GM23338 (cell line): ENCODE measurements around the gene IRF2BPL. TPM values are rescaled to one million over a fixed set of nuclear protein-coding genes. Genes with fewer than 3 reads are reported as not detected.

Experiments
- ATAC-seq: fragments of 200-7000 bp; cut with Tn5 transposase; 3 replicates; pipeline ENCODE4 v1.9.1; 2020
- DNase-seq: peaks from one replicate; pipeline ENCODE4 v3.0.0-alpha.2; 2015; ENCODE audit warnings: low spot score
- H2AFZ ChIP-seq: fragments of 200-600 bp; sonication (generic); 2 replicates; pipeline ENCODE4 v1.8.0; 2016; ENCODE audit warnings: antibody characterized with exemption, mild to moderate bottlenecking, moderate library complexity
- H3F3A ChIP-seq: fragments of 200-600 bp; sonication (generic); replicated peaks from 2 replicates; pipeline ENCODE4 v1.8.0; 2017; ENCODE audit warnings: antibody characterized with exemption, mixed run types, low read depth
- H3K27ac ChIP-seq: fragments of 200-600 bp; sonication (generic); 2 replicates; pipeline ENCODE4 v1.6.1; 2016; ENCODE audit warnings: low read depth
- H3K27me3 ChIP-seq: fragments of 200-600 bp; sonication (generic); 2 replicates; pipeline ENCODE4 v1.8.0; 2016; ENCODE audit warnings: mild to moderate bottlenecking, mixed run types, moderate library complexity; ENCODE audit not compliant: insufficient read depth
- H3K36me3 ChIP-seq: fragments of 200-600 bp; sonication (generic); 2 replicates; pipeline ENCODE4 v1.8.0; 2016; ENCODE audit warnings: mild to moderate bottlenecking; ENCODE audit not compliant: insufficient read depth
- H3K4me1 ChIP-seq: fragments of 200-600 bp; sonication (generic); 2 replicates; pipeline ENCODE4 v1.8.0; 2016; ENCODE audit warnings: mild to moderate bottlenecking, moderate library complexity; ENCODE audit not compliant: insufficient read depth
- H3K4me2 ChIP-seq: fragments of 200-600 bp; sonication (generic); 2 replicates; pipeline ENCODE4 v1.7.1; 2017; ENCODE audit warnings: mixed run types
- H3K4me3 ChIP-seq: fragments of 200-600 bp; sonication (generic); 2 replicates; pipeline ENCODE4 v1.6.1; 2016; ENCODE audit warnings: mixed run types
- H3K79me2 ChIP-seq: fragments of 200-600 bp; sonication (generic); replicated peaks from 2 replicates; pipeline ENCODE4 v1.8.0; 2017; ENCODE audit warnings: mild to moderate bottlenecking; ENCODE audit not compliant: insufficient read depth
- H3K9me2 ChIP-seq: fragments of 200-600 bp; sonication (generic); 2 replicates; pipeline ENCODE4 v1.8.0; 2017; ENCODE audit not compliant: insufficient read depth
- H4K20me1 ChIP-seq: fragments of 200-600 bp; sonication (generic); replicated peaks from 2 replicates; pipeline ENCODE4 v1.8.0; 2017; ENCODE audit warnings: mild to moderate bottlenecking; ENCODE audit not compliant: insufficient read depth
- H3K27ac Mint-ChIP-seq: 2 replicates; pipeline ENCODE4 v1.8.0; 2020; ENCODE audit warnings: inconsistent platforms, mild to moderate bottlenecking, moderate library complexity, mixed read lengths
- H3K27me3 Mint-ChIP-seq: 3 replicates; pipeline ENCODE4 v1.8.0; 2022; ENCODE audit warnings: low read depth, mild to moderate bottlenecking, moderate library complexity, mixed read lengths, inconsistent platforms; ENCODE audit not compliant: insufficient read depth, poor library complexity
- H3K36me3 Mint-ChIP-seq: 3 replicates; pipeline ENCODE4 v1.8.0; 2021; ENCODE audit warnings: low read depth, mild to moderate bottlenecking, inconsistent platforms, moderate library complexity, mixed read lengths
- H3K4me1 Mint-ChIP-seq: 3 replicates; pipeline ENCODE4 v1.8.0; 2020; ENCODE audit warnings: mild to moderate bottlenecking, inconsistent platforms, mixed read lengths
- H3K4me3 Mint-ChIP-seq: 3 replicates; pipeline ENCODE4 v1.8.0; 2021; ENCODE audit warnings: moderate library complexity, mild to moderate bottlenecking, inconsistent platforms, mixed read lengths
- H3K9me3 Mint-ChIP-seq: 3 replicates; pipeline ENCODE4 v1.8.0; 2020; ENCODE audit warnings: moderate library complexity, mild to moderate bottlenecking, inconsistent platforms, mixed read lengths
- CREB1 ChIP-seq: fragments of 250-450 bp; sonication (Bioruptor Pico); IDR thresholded peaks from 2 replicates; pipeline ENCODE4 v1.5.0; 2020; ENCODE audit warnings: low read depth, mild to moderate bottlenecking, moderate library complexity
- EZH2 ChIP-seq: fragments of 200-600 bp; sonication (generic); IDR thresholded peaks from one replicate; pipeline ENCODE4 v1.8.0; 2017; ENCODE audit warnings: antibody characterized with exemption, mild to moderate bottlenecking, low read depth; ENCODE audit not compliant: unreplicated experiment
- EZH2phosphoT487 ChIP-seq: fragments of 200-600 bp; sonication (generic); IDR thresholded peaks from one replicate; pipeline ENCODE4 v1.8.1; 2018; ENCODE audit warnings: antibody characterized with exemption; ENCODE audit not compliant: unreplicated experiment
- JUNB ChIP-seq: IDR thresholded peaks from one replicate; pipeline ENCODE4 v1.6.1; 2016; ENCODE audit warnings: antibody characterized with exemption; ENCODE audit not compliant: unreplicated experiment
- NANOG ChIP-seq: IDR thresholded peaks from 2 replicates; pipeline ENCODE4 v1.6.1; 2016; ENCODE audit warnings: antibody characterized with exemption, borderline replicate concordance
- POLR2AphosphoS5 ChIP-seq: IDR thresholded peaks from 2 replicates; pipeline ENCODE4 v1.6.1; 2016; ENCODE audit warnings: antibody characterized with exemption, low read depth
- STAT1 ChIP-seq: IDR thresholded peaks from one replicate; pipeline ENCODE4 v1.6.1; 2016; ENCODE audit warnings: antibody characterized with exemption; ENCODE audit not compliant: unreplicated experiment
- ZNF114 ChIP-seq: fragments of 250-450 bp; sonication (Bioruptor Pico); IDR thresholded peaks from 2 replicates; pipeline ENCODE4 v1.5.0; 2020; ENCODE audit warnings: mild to moderate bottlenecking, moderate library complexity
- ZNF331 ChIP-seq: fragments of 250-450 bp; sonication (Bioruptor Pico); IDR thresholded peaks from 2 replicates; pipeline ENCODE4 v1.5.0; 2020; ENCODE audit warnings: low read depth, mild to moderate bottlenecking, moderate library complexity
- polyA plus RNA-seq: library from polyadenylated mRNA; unstranded; fragments of >200 nt; fragmentation: Nextera tagmentation; extraction: Ambion mirVana; gene quantifications from 2 replicates; pipeline ENCODE4 v1.2.1, GENCODE V29; 2016
- total RNA-seq: library from RNA; depleted of rRNA; stranded (reverse); fragments of >200 nt; shearing (Covaris generic); gene quantifications from 2 replicates; pipeline ENCODE4 v1.2.3, GENCODE V29; 2014
- TF ChIP-seq, protein P1 (sequence below), 2 experiments: fragments of 200-600 bp in 1 of 2; sonication (generic) in 1 of 2; conservative IDR thresholded peaks; 2 replicates each; pipeline versions ENCODE4 v1.5.1 to v1.6.1; 2016 to 2017; ENCODE audit warnings: antibody characterized with exemption in 2 of 2, low read depth in 2 of 2, mild to moderate bottlenecking in 2 of 2, moderate library complexity in 1 of 2
- TF ChIP-seq, protein P2 (sequence below): IDR thresholded peaks from 2 replicates; pipeline ENCODE4 v1.6.1; 2016; ENCODE audit warnings: antibody characterized with exemption
- TF ChIP-seq, protein P3 (sequence below): IDR thresholded peaks from one replicate; pipeline ENCODE4 v1.6.1; 2018; ENCODE audit warnings: antibody characterized with exemption; ENCODE audit not compliant: unreplicated experiment
- TF ChIP-seq, protein P4 (sequence below): fragments of 250-450 bp; sonication (Bioruptor Pico); IDR thresholded peaks from 2 replicates; pipeline ENCODE4 v1.5.0; 2020; ENCODE audit warnings: mild to moderate bottlenecking, moderate library complexity

Gene IRF2BPL
- total and polyA plus RNA-seq, 2 experiments from 2014 or later, result 11.2 to 119 TPM

DNA sequence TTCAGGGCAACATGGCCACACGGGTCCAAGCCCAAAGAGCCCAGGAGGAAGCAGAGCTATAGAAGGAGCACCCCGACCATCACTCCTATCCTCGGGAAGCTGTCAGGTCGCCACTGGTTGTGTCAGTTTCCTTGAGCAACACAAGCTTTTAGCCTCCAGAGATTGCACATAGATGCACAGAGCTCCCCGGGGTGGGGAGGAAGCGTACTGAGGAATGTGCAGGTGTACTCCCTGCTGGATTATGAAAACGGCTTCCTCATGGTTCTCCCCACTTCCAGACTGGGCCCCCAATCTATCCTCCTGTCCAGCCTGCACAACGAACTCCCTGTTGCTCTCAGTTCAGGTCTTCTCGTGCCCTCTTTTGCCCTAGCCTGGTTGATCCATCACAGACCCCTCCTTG is 30.3 kb upstream of the IRF2BPL start:
- no peak for ATAC-seq

More for the DNA sequence above, 30.3 kb upstream of the IRF2BPL start:
- Mint-ChIP-seq H3K4me3 (no peak overlapping the region), H3K36me3 (peaks cover 5% of the 10 kb centered on the region; the same call in 1 of the 3 replicates), H3K27ac (no peak overlapping the region), H3K27me3 (peaks cover 11% of the 10 kb centered on the region), H3K4me1 (peaks cover 16% of the 10 kb centered on the region), H3K9me3 (peaks cover 16% of the 10 kb centered on the region; the same call in 2 of the 3 replicates)
- H4K20me1 ChIP-seq, result no peaks in the 10 kb centered on the region
- DNase-seq, result no peak
- H3F3A ChIP-seq, result no peaks in the 10 kb centered on the region
- no peaks in the 10 kb centered on the region for H3K79me2 ChIP-seq
- H2AFZ ChIP-seq, result peak overlapping the region; percentile 85; the same call in 1 of the 2 replicates
- no peaks in the 10 kb centered on the region for H3K9me2 ChIP-seq
- TF ChIP-seq ZNF331 (CRISPR knock-in tag) (no peak), EZH2 (no peak), POLR2AphosphoS5 (no peak), EZH2phosphoT487 (no peak), CREB1 (CRISPR knock-in tag) (no peak), STAT1 (no peak), NANOG (no peak), JUNB (no peak), ZNF114 (no peak)
- TF ChIP-seq, protein P1, sequence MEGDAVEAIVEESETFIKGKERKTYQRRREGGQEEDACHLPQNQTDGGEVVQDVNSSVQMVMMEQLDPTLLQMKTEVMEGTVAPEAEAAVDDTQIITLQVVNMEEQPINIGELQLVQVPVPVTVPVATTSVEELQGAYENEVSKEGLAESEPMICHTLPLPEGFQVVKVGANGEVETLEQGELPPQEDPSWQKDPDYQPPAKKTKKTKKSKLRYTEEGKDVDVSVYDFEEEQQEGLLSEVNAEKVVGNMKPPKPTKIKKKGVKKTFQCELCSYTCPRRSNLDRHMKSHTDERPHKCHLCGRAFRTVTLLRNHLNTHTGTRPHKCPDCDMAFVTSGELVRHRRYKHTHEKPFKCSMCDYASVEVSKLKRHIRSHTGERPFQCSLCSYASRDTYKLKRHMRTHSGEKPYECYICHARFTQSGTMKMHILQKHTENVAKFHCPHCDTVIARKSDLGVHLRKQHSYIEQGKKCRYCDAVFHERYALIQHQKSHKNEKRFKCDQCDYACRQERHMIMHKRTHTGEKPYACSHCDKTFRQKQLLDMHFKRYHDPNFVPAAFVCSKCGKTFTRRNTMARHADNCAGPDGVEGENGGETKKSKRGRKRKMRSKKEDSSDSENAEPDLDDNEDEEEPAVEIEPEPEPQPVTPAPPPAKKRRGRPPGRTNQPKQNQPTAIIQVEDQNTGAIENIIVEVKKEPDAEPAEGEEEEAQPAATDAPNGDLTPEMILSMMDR (conservative IDR thresholded peaks at IDR 0.05; ENCODE audit: low read depth in 2 of 2), result no peak
- TF ChIP-seq, protein P2, sequence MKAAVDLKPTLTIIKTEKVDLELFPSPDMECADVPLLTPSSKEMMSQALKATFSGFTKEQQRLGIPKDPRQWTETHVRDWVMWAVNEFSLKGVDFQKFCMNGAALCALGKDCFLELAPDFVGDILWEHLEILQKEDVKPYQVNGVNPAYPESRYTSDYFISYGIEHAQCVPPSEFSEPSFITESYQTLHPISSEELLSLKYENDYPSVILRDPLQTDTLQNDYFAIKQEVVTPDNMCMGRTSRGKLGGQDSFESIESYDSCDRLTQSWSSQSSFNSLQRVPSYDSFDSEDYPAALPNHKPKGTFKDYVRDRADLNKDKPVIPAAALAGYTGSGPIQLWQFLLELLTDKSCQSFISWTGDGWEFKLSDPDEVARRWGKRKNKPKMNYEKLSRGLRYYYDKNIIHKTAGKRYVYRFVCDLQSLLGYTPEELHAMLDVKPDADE, result no peak
- TF ChIP-seq, protein P3, sequence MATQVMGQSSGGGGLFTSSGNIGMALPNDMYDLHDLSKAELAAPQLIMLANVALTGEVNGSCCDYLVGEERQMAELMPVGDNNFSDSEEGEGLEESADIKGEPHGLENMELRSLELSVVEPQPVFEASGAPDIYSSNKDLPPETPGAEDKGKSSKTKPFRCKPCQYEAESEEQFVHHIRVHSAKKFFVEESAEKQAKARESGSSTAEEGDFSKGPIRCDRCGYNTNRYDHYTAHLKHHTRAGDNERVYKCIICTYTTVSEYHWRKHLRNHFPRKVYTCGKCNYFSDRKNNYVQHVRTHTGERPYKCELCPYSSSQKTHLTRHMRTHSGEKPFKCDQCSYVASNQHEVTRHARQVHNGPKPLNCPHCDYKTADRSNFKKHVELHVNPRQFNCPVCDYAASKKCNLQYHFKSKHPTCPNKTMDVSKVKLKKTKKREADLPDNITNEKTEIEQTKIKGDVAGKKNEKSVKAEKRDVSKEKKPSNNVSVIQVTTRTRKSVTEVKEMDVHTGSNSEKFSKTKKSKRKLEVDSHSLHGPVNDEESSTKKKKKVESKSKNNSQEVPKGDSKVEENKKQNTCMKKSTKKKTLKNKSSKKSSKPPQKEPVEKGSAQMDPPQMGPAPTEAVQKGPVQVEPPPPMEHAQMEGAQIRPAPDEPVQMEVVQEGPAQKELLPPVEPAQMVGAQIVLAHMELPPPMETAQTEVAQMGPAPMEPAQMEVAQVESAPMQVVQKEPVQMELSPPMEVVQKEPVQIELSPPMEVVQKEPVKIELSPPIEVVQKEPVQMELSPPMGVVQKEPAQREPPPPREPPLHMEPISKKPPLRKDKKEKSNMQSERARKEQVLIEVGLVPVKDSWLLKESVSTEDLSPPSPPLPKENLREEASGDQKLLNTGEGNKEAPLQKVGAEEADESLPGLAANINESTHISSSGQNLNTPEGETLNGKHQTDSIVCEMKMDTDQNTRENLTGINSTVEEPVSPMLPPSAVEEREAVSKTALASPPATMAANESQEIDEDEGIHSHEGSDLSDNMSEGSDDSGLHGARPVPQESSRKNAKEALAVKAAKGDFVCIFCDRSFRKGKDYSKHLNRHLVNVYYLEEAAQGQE, result no peak
- TF ChIP-seq, protein P4, sequence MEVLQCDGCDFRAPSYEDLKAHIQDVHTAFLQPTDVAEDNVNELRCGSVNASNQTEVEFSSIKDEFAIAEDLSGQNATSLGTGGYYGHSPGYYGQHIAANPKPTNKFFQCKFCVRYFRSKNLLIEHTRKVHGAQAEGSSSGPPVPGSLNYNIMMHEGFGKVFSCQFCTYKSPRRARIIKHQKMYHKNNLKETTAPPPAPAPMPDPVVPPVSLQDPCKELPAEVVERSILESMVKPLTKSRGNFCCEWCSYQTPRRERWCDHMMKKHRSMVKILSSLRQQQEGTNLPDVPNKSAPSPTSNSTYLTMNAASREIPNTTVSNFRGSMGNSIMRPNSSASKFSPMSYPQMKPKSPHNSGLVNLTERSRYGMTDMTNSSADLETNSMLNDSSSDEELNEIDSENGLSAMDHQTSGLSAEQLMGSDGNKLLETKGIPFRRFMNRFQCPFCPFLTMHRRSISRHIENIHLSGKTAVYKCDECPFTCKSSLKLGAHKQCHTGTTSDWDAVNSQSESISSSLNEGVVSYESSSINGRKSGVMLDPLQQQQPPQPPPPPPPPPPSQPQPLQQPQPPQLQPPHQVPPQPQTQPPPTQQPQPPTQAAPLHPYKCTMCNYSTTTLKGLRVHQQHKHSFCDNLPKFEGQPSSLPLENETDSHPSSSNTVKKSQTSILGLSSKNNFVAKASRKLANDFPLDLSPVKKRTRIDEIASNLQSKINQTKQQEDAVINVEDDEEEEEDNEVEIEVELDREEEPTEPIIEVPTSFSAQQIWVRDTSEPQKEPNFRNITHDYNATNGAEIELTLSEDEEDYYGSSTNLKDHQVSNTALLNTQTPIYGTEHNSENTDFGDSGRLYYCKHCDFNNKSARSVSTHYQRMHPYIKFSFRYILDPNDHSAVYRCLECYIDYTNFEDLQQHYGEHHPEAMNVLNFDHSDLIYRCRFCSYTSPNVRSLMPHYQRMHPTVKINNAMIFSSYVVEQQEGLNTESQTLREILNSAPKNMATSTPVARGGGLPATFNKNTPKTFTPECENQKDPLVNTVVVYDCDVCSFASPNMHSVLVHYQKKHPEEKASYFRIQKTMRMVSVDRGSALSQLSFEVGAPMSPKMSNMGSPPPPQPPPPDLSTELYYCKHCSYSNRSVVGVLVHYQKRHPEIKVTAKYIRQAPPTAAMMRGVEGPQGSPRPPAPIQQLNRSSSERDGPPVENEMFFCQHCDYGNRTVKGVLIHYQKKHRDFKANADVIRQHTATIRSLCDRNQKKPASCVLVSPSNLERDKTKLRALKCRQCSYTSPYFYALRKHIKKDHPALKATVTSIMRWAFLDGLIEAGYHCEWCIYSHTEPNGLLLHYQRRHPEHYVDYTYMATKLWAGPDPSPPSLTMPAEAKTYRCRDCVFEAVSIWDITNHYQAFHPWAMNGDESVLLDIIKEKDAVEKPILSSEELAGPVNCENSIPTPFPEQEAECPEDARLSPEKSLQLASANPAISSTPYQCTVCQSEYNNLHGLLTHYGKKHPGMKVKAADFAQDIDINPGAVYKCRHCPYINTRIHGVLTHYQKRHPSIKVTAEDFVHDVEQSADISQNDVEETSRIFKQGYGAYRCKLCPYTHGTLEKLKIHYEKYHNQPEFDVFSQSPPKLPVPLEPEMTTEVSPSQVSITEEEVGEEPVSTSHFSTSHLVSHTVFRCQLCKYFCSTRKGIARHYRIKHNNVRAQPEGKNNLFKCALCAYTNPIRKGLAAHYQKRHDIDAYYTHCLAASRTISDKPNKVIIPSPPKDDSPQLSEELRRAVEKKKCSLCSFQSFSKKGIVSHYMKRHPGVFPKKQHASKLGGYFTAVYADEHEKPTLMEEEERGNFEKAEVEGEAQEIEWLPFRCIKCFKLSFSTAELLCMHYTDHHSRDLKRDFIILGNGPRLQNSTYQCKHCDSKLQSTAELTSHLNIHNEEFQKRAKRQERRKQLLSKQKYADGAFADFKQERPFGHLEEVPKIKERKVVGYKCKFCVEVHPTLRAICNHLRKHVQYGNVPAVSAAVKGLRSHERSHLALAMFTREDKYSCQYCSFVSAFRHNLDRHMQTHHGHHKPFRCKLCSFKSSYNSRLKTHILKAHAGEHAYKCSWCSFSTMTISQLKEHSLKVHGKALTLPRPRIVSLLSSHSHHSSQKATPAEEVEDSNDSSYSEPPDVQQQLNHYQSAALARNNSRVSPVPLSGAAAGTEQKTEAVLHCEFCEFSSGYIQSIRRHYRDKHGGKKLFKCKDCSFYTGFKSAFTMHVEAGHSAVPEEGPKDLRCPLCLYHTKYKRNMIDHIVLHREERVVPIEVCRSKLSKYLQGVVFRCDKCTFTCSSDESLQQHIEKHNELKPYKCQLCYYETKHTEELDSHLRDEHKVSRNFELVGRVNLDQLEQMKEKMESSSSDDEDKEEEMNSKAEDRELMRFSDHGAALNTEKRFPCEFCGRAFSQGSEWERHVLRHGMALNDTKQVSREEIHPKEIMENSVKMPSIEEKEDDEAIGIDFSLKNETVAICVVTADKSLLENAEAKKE (CRISPR knock-in tag), result no peak
- no peaks in the 10 kb centered on the region for H3K36me3 ChIP-seq
- peak overlapping the region; percentile 51; the same call in 1 of the 2 replicates for H3K4me2 ChIP-seq
- H3K27me3 ChIP-seq, result no peaks in the 10 kb centered on the region
- H3K4me3 ChIP-seq, result no peak overlapping the region
- no peak overlapping the region for H3K27ac ChIP-seq
- no peaks in the 10 kb centered on the region; the same call in 1 of the 2 replicates for H3K4me1 ChIP-seq
